OCI-LY1 (cell line): ENCODE data around the gene PREX1.

Experiments
- H2AFZ ChIP-seq: fragments of 200-600 bp; sonication (generic), shearing (Covaris generic); 2 replicates; pipeline ENCODE4 v1.6.0; 2014; ENCODE audit warnings: antibody characterized with exemption, mild to moderate bottlenecking, low read length
- H3F3A ChIP-seq: fragments of 200-600 bp; sonication (generic), shearing (Covaris generic); 2 replicates; pipeline ENCODE4 v1.6.0; 2014; ENCODE audit warnings: mild to moderate bottlenecking, antibody characterized with exemption, low read length, moderate library complexity; ENCODE audit not compliant: insufficient read depth
- H3K27ac ChIP-seq: fragments of 200-600 bp; sonication (generic); 2 replicates; pipeline ENCODE4 v1.5.1; 2014; ENCODE audit warnings: low read length, mixed run types, mild to moderate bottlenecking, low read depth; ENCODE audit not compliant: poor library complexity, severe bottlenecking
- H3K27me3 ChIP-seq: fragments of 200-600 bp; sonication (generic); 2 replicates; pipeline ENCODE4 v1.6.0; 2014; ENCODE audit warnings: antibody characterized with exemption, mild to moderate bottlenecking, low read length, moderate library complexity; ENCODE audit not compliant: insufficient read depth
- H3K36me3 ChIP-seq: fragments of 200-600 bp; sonication (generic); 2 replicates; pipeline ENCODE4 v1.6.1; 2014; ENCODE audit warnings: mild to moderate bottlenecking, antibody characterized with exemption, low read length, moderate library complexity, mixed read lengths; ENCODE audit not compliant: insufficient read depth
- H3K4me1 ChIP-seq: fragments of 200-600 bp; sonication (generic); 2 replicates; pipeline ENCODE4 v1.5.1; 2014; ENCODE audit warnings: mild to moderate bottlenecking, low read length, moderate library complexity; ENCODE audit not compliant: insufficient read depth, severe bottlenecking
- H3K4me2 ChIP-seq: fragments of 200-600 bp; sonication (generic), shearing (Covaris generic); 2 replicates; pipeline ENCODE4 v1.6.1; 2014; ENCODE audit warnings: low read length
- H3K4me3 ChIP-seq: fragments of 200-600 bp; sonication (generic); 2 replicates; pipeline ENCODE4 v1.5.1; 2014; ENCODE audit warnings: low read length, low read depth, mild to moderate bottlenecking, mixed read lengths; ENCODE audit not compliant: poor library complexity, severe bottlenecking
- H3K79me2 ChIP-seq: fragments of 200-600 bp; shearing (Covaris generic); 2 replicates; pipeline ENCODE4 v1.6.1; 2016; ENCODE audit warnings: mixed run types, low read length, mixed read lengths; ENCODE audit not compliant: insufficient read depth
- H3K9ac ChIP-seq: fragments of 200-600 bp; sonication (generic), shearing (Covaris generic); 2 replicates; pipeline ENCODE4 v1.6.1; 2014; ENCODE audit warnings: mild to moderate bottlenecking, low read length, mixed read lengths
- H3K9me2 ChIP-seq: fragments of 200-600 bp; sonication (generic), shearing (Covaris generic); 2 replicates; pipeline ENCODE4 v1.6.1; 2014; ENCODE audit warnings: low read depth, mild to moderate bottlenecking, low read length, mixed read lengths
- H3K9me3 ChIP-seq: fragments of 200-600 bp; shearing (Covaris generic); 2 replicates; pipeline ENCODE4 v1.6.1; 2014; ENCODE audit warnings: low read length, mixed read lengths
- H4K20me1 ChIP-seq: fragments of 200-600 bp; sonication (generic), shearing (Covaris generic); 2 replicates; pipeline ENCODE4 v1.6.0; 2016; ENCODE audit warnings: mild to moderate bottlenecking, low read length; ENCODE audit not compliant: insufficient read depth
- EZH2 ChIP-seq: fragments of 200-600 bp; sonication (generic), shearing (Covaris generic); IDR thresholded peaks from 2 replicates; pipeline ENCODE4 v1.8.0; 2017; ENCODE audit warnings: borderline replicate concordance, mixed run types, mild to moderate bottlenecking, antibody characterized with exemption, low read length, moderate library complexity, mixed read lengths
- TF ChIP-seq, protein P1 (sequence below): fragments of 200-600 bp; sonication (generic), shearing (Covaris generic); IDR thresholded peaks from 2 replicates; pipeline ENCODE4 v1.5.1; 2017; ENCODE audit warnings: mild to moderate bottlenecking, antibody characterized with exemption, low read length, moderate library complexity, mixed read lengths

PREX1 gene

DNA sequence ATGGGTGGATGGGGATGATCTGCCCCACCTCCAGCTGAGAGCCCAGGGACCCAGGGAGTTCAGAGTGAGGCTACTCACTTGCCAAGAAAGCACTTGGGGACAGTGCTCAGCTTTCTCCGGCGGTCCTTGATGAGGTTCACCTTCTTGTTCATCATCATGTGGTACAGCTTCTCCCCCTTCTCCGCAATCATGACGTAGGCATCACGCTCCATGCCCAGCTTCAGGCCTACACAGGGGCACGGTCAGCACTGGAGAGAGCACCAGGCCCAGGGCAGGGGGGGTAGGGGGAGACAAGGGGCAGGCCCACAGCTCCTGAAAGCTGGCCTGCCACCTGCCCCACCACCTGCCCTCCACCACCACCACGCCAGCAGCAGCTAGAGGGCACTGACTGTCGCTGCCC lies 139.2 kb downstream of the PREX1 start:
- Histone ChIP-seq H3K9me2 (no peaks in the 10 kb centered on the region), H3K27ac (no peak overlapping the region), H3K4me1 (no peaks in the 10 kb centered on the region), H4K20me1 (no peaks in the 10 kb centered on the region), H3K9me3 (no peaks in the 10 kb centered on the region), H3K4me2 (no peak overlapping the region), H3K27me3 (no peaks in the 10 kb centered on the region), H3K36me3 (no peaks in the 10 kb centered on the region), H3K79me2 (no peaks in the 10 kb centered on the region), H3K4me3 (no peak overlapping the region), H3F3A (no peaks in the 10 kb centered on the region), H3K9ac (no peak overlapping the region), H2AFZ (no peak overlapping the region)
- TF ChIP-seq EZH2, result no peak
- TF ChIP-seq, protein P1, sequence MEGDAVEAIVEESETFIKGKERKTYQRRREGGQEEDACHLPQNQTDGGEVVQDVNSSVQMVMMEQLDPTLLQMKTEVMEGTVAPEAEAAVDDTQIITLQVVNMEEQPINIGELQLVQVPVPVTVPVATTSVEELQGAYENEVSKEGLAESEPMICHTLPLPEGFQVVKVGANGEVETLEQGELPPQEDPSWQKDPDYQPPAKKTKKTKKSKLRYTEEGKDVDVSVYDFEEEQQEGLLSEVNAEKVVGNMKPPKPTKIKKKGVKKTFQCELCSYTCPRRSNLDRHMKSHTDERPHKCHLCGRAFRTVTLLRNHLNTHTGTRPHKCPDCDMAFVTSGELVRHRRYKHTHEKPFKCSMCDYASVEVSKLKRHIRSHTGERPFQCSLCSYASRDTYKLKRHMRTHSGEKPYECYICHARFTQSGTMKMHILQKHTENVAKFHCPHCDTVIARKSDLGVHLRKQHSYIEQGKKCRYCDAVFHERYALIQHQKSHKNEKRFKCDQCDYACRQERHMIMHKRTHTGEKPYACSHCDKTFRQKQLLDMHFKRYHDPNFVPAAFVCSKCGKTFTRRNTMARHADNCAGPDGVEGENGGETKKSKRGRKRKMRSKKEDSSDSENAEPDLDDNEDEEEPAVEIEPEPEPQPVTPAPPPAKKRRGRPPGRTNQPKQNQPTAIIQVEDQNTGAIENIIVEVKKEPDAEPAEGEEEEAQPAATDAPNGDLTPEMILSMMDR, result no peak

DNA sequence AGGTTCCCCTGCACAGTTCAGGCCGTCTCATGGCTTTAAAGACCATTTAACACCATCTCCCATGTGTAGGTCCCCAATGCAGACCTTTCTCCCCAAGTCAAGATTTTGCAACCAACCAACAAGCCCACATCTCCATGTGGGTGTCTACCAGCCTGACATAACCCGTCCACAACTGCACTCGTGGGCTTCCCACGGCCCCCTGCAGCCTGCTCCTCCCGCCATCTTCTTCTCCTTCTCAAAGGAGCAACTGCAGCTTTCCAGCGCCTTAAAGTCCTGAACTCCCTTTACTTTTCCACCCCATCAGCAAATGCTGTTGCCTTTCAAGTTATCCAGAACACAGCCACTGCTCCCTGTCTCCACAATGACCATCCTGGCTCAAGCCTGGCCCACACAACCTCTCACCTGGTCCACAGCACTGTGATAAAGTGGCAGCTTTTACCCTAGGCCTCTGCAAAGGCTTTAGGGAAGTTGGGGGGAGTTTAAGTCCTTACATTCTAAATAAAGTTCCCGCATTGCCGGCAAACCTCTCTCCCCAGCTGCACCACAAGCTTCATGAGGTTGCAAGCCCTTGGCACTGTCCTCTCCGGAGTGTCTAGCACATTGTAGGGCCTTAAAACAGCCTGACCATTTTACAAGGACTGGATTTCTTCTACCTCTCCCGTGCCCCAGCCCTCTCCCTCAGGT lies 140.5 kb downstream of the PREX1 start:
- H3K27ac ChIP-seq, result no peak overlapping the region
- no peaks in the 10 kb centered on the region for H3K4me1 ChIP-seq
- no peaks in the 10 kb centered on the region for H3K9me3 ChIP-seq
- no peak overlapping the region for H2AFZ ChIP-seq
- TF ChIP-seq, protein P1, result no peak
- no peaks in the 10 kb centered on the region for H3K9me2 ChIP-seq
- no peaks in the 10 kb centered on the region for H3K79me2 ChIP-seq
- no peaks in the 10 kb centered on the region for H4K20me1 ChIP-seq
- H3K4me3 ChIP-seq, result no peak overlapping the region
- no peaks in the 10 kb centered on the region for H3K27me3 ChIP-seq
- H3K9ac ChIP-seq, result no peak overlapping the region
- no peak overlapping the region for H3K4me2 ChIP-seq
- H3F3A ChIP-seq, result no peaks in the 10 kb centered on the region
- no peaks in the 10 kb centered on the region for H3K36me3 ChIP-seq

DNA sequence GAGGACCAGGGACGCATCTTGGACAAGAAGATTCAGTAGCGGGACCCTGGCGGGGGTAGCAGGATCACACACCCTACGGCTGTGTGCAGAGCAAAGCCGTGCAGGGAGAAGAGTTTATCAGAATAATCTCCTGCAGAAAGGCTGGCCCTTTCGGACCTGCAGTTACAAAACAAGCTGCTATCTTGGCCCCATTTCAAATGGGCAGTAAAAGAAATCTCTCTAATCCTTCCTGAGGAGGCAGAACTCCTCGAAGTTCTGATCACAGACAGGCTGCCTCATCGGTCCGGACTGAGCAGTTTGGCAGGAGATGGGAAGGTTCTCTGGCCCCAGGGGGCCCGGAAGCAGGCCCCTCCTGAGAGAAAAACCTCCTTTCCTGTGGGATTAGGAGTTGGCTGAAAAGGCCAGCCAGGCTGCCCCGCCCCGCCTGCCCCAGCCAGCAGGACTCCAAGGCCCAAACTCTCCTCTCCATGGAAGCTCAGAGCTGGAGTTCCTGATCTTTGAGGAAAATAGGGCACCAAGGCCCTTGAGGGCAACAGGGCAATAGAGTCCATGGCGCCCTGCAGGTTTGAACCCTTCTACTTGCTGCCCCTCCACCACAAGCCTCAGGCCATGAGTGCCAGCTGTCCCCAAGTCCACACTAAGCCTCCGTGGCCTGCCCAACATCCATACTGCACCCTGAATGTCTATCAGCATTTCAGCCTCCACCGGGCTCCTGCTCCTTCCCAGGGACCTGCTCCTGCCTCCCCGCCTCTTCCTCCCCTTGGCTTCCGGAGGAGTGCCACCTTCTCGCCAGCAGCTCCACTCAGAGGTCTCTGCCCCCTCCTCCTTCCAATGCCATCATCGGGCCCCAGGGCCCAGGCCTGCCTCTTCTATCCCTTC lies 141.3 kb downstream of the PREX1 start:
- no peaks in the 10 kb centered on the region for H3F3A ChIP-seq
- no peaks in the 10 kb centered on the region for H3K9me2 ChIP-seq
- no peaks in the 10 kb centered on the region for H3K4me1 ChIP-seq
- no peak overlapping the region for H3K27ac ChIP-seq
- TF ChIP-seq, protein P1, result no peak
- TF ChIP-seq EZH2, result no peak
- no peak overlapping the region for H3K4me2 ChIP-seq
- no peaks in the 10 kb centered on the region for H3K36me3 ChIP-seq
- no peak overlapping the region for H2AFZ ChIP-seq
- H3K9ac ChIP-seq, result no peak overlapping the region
- H3K4me3 ChIP-seq, result no peak overlapping the region
- no peaks in the 10 kb centered on the region for H3K9me3 ChIP-seq
- no peaks in the 10 kb centered on the region for H3K79me2 ChIP-seq
- H4K20me1 ChIP-seq, result no peaks in the 10 kb centered on the region
- no peaks in the 10 kb centered on the region for H3K27me3 ChIP-seq
